Retinal pigment epithelial cell (primary cell): ENCODE measurements around the gene CD200R1L.

ENCODE experiments used
- DNase-seq: peaks from one replicate; pipeline ENCODE4 v3.0.0-alpha.2; 2010; ENCODE audit warnings: low read depth
- H3K4me3 ChIP-seq: 2 replicates; pipeline ENCODE4 v1.5.1; 2011; ENCODE audit warnings: mild to moderate bottlenecking, low read length, control low read depth, moderate library complexity
- TF ChIP-seq, protein P1 (sequence below): conservative IDR thresholded peaks from 2 replicates; pipeline ENCODE4 v1.5.1; 2011; ENCODE audit warnings: low read depth, low read length, control low read depth, inconsistent platforms

The CD200R1L gene

DNA sequence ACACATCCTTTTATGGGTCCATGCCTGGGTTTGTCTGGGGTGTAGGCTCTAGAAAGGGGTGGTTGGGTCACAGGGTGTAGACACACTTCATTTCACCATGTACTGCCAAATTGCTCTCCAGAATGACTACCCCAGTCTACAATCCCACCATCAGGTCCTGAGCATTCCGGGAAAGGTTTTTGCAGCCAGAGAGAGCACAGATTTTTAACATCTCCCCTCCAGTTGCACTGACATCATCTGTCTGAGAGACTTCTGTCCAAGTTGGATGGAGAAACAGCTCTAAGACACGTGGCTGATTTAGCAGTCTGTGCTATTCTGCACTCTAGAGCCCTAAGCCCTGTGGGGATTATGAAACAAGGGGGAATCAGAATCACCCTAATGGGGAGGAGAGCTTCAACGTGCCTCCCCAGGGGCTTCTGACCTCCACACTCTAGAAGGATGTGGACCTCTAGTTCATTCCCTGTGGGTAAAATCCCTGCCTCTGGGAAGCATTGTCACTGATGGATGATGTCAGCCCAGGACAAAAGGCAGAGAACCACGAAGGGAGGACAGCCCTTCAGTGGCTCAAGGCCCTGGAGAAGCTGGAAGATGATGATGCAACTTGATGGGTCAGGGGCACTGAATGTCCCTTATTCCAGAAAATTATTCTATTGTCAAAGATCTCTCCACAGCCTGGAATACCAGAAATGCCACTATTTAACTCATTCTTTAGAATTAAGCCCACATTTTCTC is 71.5 kb downstream of the CD200R1L start:
- TF ChIP-seq, protein P1, sequence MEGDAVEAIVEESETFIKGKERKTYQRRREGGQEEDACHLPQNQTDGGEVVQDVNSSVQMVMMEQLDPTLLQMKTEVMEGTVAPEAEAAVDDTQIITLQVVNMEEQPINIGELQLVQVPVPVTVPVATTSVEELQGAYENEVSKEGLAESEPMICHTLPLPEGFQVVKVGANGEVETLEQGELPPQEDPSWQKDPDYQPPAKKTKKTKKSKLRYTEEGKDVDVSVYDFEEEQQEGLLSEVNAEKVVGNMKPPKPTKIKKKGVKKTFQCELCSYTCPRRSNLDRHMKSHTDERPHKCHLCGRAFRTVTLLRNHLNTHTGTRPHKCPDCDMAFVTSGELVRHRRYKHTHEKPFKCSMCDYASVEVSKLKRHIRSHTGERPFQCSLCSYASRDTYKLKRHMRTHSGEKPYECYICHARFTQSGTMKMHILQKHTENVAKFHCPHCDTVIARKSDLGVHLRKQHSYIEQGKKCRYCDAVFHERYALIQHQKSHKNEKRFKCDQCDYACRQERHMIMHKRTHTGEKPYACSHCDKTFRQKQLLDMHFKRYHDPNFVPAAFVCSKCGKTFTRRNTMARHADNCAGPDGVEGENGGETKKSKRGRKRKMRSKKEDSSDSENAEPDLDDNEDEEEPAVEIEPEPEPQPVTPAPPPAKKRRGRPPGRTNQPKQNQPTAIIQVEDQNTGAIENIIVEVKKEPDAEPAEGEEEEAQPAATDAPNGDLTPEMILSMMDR, result no peak

DNA sequence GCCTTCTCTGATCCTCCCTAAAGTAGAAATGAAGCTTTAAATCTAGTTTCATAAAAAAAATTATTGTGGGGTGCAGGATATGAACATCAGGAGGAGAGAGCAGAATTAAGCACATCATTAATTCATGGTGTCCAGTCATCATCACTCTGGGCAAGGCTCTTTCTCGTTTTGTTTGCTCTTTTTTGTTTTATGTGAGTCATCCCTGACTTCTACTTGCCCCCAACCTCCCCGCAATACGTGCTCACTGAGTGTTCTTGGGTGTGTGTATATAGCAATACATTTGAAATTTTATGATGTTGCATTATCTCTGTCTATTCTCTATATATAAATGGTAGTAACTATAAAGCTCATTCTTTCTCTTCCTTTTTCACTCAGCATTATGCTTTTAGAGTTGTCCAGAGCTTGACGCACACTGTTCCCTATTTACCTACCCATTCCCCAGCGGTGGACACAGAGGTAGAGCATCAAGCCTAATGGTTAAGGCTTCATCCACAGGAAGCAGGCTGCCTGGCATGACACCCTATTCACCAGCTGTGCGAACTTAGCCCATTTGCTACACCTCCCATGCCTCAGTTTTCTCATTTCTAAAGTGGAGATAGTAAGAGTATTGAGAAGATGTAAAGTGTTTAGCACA is 72.3 kb downstream of the CD200R1L start:
- DNase-seq, result no peak

More for the DNA sequence above, 71.5 kb downstream of the CD200R1L start:
- no peak for DNase-seq
- no peak overlapping the region for H3K4me3 ChIP-seq

DNA sequence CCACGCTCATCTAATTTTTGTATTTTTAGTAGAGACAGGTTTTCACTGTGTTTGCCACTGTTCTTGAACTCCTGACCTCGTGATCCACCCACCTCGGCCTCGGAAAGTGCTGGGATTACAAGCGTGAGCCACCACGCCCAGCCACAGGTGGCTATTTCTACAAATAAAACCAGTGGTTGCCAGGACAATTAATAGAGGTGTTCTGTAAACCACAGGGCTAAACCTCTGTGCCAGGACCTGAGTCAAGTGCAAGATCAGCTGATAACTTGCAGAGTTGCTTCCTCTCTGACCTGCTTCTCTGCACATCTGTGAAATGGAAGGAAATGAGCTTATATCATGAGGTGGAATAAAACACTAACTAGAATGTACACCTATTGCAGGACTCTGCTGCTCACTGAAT is 72.8 kb downstream of the CD200R1L start:
- TF ChIP-seq, protein P1, result no peak
- H3K4me3 ChIP-seq, result no peak overlapping the region
- DNase-seq, result no peak

More for the DNA sequence above, 72.3 kb downstream of the CD200R1L start:
- no peak overlapping the region for H3K4me3 ChIP-seq
- TF ChIP-seq, protein P1, result no peak

DNA sequence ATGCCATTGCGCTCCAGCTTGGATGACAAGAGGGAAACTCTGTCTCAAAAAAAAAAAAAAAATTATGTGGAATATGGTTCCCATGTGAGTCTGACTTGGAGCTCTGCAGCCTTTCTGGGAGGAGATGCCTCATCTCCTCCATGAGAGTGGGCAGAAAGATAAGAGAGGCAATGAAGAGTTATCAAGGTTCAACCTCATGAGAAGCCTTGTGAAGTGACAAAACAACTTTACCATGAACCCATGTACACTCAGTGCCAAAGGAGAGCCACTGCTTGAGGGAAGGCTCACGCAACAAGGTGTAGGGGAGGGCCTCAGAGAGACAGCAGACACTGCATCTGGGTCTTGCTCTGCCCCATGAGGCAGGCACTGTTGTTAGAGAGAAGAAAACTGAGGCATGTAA is 75.7 kb downstream of the CD200R1L start:
- TF ChIP-seq, protein P1, result no peak
- no peak for DNase-seq
- no peak overlapping the region for H3K4me3 ChIP-seq

DNA sequence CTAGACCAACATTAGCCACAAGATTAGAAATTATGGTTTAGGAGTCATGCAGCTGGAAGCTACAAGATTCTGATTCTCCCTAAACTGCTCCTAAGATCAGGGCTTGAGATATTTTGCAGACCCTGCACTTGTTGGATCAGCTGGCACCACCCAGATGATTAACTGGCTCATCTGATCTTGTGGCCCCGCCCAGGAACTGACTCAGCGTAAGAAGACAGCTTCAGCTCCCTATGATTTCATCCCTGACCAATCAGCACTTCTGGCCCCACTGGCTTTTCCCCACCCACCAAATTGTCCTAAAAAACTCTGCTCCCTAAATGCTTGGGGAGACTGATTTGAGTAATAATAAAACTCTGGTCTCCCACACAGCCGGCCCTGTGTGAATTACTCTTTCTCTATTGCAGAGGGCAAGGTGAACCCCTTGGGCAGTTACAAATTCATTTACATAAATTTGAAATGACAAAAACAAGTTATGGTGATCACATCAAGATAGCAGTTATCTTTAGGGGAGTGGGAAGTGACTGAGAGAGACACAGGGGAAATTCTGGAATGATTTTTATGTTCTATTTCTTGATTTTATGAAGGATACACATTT is 76.5 kb downstream of the CD200R1L start:
- DNase-seq, result no peak
- no peak overlapping the region for H3K4me3 ChIP-seq
- TF ChIP-seq, protein P1, result no peak

DNA sequence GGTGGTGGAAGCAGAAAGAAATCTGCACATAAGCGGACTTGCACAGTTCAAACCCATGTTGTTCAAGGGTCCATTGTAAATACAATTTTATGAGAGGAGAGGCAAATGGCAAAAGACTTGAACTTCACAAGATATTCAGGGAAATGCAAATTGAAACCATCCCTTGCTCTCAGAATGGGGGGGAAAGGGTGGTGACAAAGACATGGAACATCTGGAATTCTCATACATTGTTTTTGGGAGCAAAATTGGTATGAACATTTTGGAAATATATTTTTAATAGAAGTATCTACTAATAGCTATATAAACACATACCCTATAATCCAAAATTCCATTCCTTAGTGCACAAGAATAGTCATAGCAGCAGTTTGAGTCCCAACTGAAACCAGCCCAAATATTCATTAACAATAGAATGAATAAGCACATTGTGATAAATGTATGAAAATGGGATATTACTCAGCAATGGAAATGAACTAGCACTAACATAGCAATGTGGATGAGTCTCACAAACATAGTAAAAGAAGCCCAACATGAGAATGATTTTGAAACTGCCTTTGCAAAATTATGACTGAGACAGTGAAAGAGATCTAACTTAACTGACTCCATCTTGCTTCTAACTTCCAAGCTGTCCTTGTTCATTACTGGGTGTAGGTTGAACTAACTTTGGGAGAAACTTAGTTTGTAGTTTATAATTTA is 77.2 kb downstream of the CD200R1L start:
- H3K4me3 ChIP-seq, result no peak overlapping the region
- DNase-seq, result no peak
- TF ChIP-seq, protein P1, result no peak
